GM12878 (cell line): ENCODE measurements around the gene SCAND1.

Experiments
- EGR1 ChIP-seq, 2 experiments: IDR thresholded peaks; 1 replicate in 1 of 2; 2 replicates in 1 of 2; pipeline ENCODE4 v1.6.1; 2011 to 2012; ENCODE audit warnings: low read depth in 2 of 2, low read length in 2 of 2, borderline replicate concordance in 1 of 2, mild to moderate bottlenecking in 1 of 2, moderate library complexity in 1 of 2
- ETV6 ChIP-seq, 2 experiments: fragments of 450-650 bp in 1 of 2; IDR thresholded peaks in 1 of 2; conservative IDR thresholded peaks in 1 of 2; 2 replicates each; pipeline ENCODE4 v1.6.1; 2014; ENCODE audit warnings: antibody characterized with exemption in 1 of 2, borderline replicate concordance in 1 of 2, low read depth in 1 of 2, mild to moderate bottlenecking in 1 of 2, moderate library complexity in 1 of 2
- TCF7 ChIP-seq: IDR thresholded peaks from 2 replicates; pipeline ENCODE4 v1.6.1; 2014; ENCODE audit warnings: antibody characterized with exemption, borderline replicate concordance
- TF ChIP-seq, protein P1 (sequence below), 3 experiments: IDR thresholded peaks in 2 of 3; conservative IDR thresholded peaks in 1 of 3; 2 replicates each; pipeline ENCODE4 v1.5.1; 2011; ENCODE audit warnings: low read depth in 3 of 3, low read length in 3 of 3, mild to moderate bottlenecking in 3 of 3, control low read depth in 2 of 3, moderate library complexity in 2 of 3, inconsistent platforms in 1 of 3, mixed read lengths in 1 of 3; ENCODE audit not compliant: control insufficient read depth in 2 of 3, insufficient read depth in 1 of 3; ENCODE audit errors: extremely low read depth in 1 of 3
- TF ChIP-seq, protein P2 (sequence below): IDR thresholded peaks from 2 replicates; pipeline ENCODE4 v1.6.1; 2012; ENCODE audit warnings: mild to moderate bottlenecking, low read depth, low read length

DNA sequence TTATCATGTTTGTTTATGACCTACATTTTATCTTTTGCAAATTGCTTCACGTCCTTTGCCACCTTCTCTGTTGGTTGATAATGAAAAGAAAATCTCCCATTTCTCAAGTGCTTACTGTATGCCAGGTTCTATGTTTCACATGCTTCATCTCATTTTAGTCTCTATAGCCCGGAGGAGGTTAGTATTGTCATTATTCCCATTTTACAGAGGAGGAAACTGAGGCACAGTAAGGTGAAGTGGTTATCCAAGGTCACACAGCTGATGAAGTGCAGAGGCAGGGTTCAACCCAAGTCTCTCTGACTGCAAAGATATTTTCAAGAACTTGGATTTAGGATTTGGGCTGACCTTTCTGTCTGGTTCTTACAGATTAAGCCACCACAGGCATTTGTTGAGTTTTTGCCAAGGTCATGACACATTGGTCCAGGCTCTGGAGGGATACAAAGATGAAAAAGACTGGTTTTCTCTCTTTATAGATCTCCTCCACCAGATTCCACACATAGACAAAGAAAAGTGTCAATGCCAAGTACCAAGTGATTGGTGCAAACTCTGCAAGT lies 34.7 kb upstream of the SCAND1 start:
- TF ChIP-seq EGR1 (IDR thresholded peaks at IDR 0.05; ENCODE audit: borderline replicate concordance in 1 of 2, low read depth in 2 of 2, low read length in 2 of 2) (no peak), TCF7 (no peak), ETV6 (conservative IDR thresholded peaks at IDR 0.05 in 1 of 2, IDR thresholded peaks at IDR 0.05 in 1 of 2; ENCODE audit: borderline replicate concordance in 1 of 2, low read depth in 1 of 2) (no peak)
- TF ChIP-seq, protein P1, sequence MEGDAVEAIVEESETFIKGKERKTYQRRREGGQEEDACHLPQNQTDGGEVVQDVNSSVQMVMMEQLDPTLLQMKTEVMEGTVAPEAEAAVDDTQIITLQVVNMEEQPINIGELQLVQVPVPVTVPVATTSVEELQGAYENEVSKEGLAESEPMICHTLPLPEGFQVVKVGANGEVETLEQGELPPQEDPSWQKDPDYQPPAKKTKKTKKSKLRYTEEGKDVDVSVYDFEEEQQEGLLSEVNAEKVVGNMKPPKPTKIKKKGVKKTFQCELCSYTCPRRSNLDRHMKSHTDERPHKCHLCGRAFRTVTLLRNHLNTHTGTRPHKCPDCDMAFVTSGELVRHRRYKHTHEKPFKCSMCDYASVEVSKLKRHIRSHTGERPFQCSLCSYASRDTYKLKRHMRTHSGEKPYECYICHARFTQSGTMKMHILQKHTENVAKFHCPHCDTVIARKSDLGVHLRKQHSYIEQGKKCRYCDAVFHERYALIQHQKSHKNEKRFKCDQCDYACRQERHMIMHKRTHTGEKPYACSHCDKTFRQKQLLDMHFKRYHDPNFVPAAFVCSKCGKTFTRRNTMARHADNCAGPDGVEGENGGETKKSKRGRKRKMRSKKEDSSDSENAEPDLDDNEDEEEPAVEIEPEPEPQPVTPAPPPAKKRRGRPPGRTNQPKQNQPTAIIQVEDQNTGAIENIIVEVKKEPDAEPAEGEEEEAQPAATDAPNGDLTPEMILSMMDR (IDR thresholded peaks at IDR 0.05 in 2 of 3, conservative IDR thresholded peaks at IDR 0.05 in 1 of 3; ENCODE audit: control insufficient read depth in 2 of 3, extremely low read depth in 1 of 3, insufficient read depth in 1 of 3, low read depth in 3 of 3, low read length in 3 of 3), result no peak
- TF ChIP-seq, protein P2, sequence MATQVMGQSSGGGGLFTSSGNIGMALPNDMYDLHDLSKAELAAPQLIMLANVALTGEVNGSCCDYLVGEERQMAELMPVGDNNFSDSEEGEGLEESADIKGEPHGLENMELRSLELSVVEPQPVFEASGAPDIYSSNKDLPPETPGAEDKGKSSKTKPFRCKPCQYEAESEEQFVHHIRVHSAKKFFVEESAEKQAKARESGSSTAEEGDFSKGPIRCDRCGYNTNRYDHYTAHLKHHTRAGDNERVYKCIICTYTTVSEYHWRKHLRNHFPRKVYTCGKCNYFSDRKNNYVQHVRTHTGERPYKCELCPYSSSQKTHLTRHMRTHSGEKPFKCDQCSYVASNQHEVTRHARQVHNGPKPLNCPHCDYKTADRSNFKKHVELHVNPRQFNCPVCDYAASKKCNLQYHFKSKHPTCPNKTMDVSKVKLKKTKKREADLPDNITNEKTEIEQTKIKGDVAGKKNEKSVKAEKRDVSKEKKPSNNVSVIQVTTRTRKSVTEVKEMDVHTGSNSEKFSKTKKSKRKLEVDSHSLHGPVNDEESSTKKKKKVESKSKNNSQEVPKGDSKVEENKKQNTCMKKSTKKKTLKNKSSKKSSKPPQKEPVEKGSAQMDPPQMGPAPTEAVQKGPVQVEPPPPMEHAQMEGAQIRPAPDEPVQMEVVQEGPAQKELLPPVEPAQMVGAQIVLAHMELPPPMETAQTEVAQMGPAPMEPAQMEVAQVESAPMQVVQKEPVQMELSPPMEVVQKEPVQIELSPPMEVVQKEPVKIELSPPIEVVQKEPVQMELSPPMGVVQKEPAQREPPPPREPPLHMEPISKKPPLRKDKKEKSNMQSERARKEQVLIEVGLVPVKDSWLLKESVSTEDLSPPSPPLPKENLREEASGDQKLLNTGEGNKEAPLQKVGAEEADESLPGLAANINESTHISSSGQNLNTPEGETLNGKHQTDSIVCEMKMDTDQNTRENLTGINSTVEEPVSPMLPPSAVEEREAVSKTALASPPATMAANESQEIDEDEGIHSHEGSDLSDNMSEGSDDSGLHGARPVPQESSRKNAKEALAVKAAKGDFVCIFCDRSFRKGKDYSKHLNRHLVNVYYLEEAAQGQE, result no peak
